ENCODE results near the gene RRP12. TPM values are rescaled to one million over a fixed set of nuclear protein-coding genes. Genes with fewer than 3 reads are reported as not detected.
A peak's percentile ranks its signal among the peaks of the same experiment; 100 is the strongest.

The RRP12 gene
- total RNA-seq, 2 donors from 2014 or later: 6.1 to 12.3 TPM

- no peaks in the 10 kb centered on the region for H3K9me3 ChIP-seq
- H3K27ac ChIP-seq: no peak overlapping the region
- H3K36me3 ChIP-seq: no peaks in the 10 kb centered on the region
- H3K4me3 ChIP-seq: no peak overlapping the region
- H3K27me3 ChIP-seq: no peaks in the 10 kb centered on the region
- no peak for DNase-seq (ENCODE audit: low spot score)
- no peak for TF ChIP-seq CTCF (IDR thresholded peaks at IDR 0.05)
- peaks cover 0 to 9% of the 10 kb centered on the region in 2 donors for H3K4me1 ChIP-seq
Observed at GRCh38 chr10:97406064-97406463, 4.9 kb upstream of the RRP12 start.

- no peaks in the 10 kb centered on the region for H3K27me3 ChIP-seq
- no peak overlapping the region for H3K4me3 ChIP-seq
- no peak for TF ChIP-seq CTCF (IDR thresholded peaks at IDR 0.05)
- H3K36me3 ChIP-seq: no peaks in the 10 kb centered on the region
- peaks cover 0 to 22% of the 10 kb centered on the region in 2 donors for H3K4me1 ChIP-seq
- no peak overlapping the region for H3K27ac ChIP-seq
- no peaks in the 10 kb centered on the region for H3K9me3 ChIP-seq
- no peak for DNase-seq (ENCODE audit: low spot score)
Observed at GRCh38 chr10:97404044-97404443, 2.9 kb upstream of the RRP12 start.

- Histone ChIP-seq H3K9me3 (no peaks in the 10 kb centered on the region), H3K27ac (peak overlapping the region; percentile 74 to 79), H3K4me1 (peaks cover 0 to 14% of the 10 kb centered on the region in 2 donors), H3K4me3 (peak overlapping the region; percentile 77 to 86), H3K27me3 (no peaks in the 10 kb centered on the region), H3K36me3 (peaks cover 8% of the 10 kb centered on the region)
- no peak for DNase-seq (ENCODE audit: low spot score)
- TF ChIP-seq CTCF (IDR thresholded peaks at IDR 0.05): no peak
Observed at GRCh38 chr10:97401455-97401919, 347 bp upstream of the RRP12 start.

GRCh38 chr10:97399843-97400545 is 1.1 kb downstream of the RRP12 start:
- H3K4me1 ChIP-seq: peaks cover 0 to 14% of the 10 kb centered on the region in 2 donors
- H3K36me3 ChIP-seq: peaks cover 23% of the 10 kb centered on the region
- no peaks in the 10 kb centered on the region for H3K27me3 ChIP-seq
- DNase-seq (ENCODE audit: low spot score): no peak
- H3K27ac ChIP-seq: peak overlapping the region; percentile 74 to 79
- H3K9me3 ChIP-seq: no peaks in the 10 kb centered on the region
- TF ChIP-seq CTCF (IDR thresholded peaks at IDR 0.05): no peak
- peak overlapping the region; percentile 77 to 86 for H3K4me3 ChIP-seq

GRCh38 chr10:97396056-97396455 is 5.1 kb downstream of the RRP12 start:
- DNase-seq (ENCODE audit: low spot score): no peak
- no peak overlapping the region for H3K4me3 ChIP-seq
- peaks cover 48% of the 10 kb centered on the region for H3K36me3 ChIP-seq
- no peaks in the 10 kb centered on the region for H3K27me3 ChIP-seq
- H3K27ac ChIP-seq: no peak overlapping the region
- no peaks in the 10 kb centered on the region for H3K9me3 ChIP-seq
- peaks cover 0 to 14% of the 10 kb centered on the region in 2 donors for H3K4me1 ChIP-seq
- TF ChIP-seq CTCF (IDR thresholded peaks at IDR 0.05): no peak
